Measurements from ENCODE around the gene SDK1.

Gene SDK1

DNA sequence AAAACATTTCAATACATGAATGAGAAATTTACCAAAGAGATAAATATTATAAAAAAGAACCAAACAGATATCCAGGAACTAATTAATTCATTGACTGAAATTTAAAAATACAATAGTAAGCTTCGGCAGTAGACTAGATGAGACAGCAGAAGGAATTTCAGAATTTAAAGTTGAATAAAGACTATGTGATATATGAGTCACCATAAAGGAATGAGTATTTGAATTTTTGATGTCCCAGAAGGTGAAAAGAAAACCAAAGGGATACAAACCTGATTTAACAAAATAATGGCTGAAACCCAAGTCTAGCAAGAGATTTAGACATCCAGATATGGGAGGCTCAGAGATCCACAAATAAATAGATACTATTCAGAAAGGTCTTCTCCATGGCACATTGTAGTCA, 757.1 kb downstream of the SDK1 start:
- no peak for DNase-seq

DNA sequence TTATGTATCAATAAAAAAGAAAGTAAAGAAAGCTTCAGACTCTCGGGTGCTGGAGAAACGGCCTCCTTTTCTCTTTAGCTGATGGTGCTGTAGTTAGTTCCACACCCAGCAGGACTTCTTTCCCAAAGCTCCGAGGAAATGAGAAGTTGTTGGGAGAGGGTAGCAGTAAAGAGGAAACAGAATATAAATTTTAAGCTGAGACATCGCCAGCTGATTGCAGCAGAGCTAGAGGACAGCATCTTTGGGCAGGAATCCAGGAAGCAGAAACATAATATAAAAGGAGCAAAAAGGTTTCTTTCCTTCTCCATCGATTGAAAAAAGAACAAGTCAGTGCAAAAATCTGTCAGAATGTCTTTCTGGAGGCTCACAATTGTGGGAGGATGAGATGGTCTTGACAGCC, 764.1 kb downstream of the SDK1 start:
- DNase-seq = no peak

DNA sequence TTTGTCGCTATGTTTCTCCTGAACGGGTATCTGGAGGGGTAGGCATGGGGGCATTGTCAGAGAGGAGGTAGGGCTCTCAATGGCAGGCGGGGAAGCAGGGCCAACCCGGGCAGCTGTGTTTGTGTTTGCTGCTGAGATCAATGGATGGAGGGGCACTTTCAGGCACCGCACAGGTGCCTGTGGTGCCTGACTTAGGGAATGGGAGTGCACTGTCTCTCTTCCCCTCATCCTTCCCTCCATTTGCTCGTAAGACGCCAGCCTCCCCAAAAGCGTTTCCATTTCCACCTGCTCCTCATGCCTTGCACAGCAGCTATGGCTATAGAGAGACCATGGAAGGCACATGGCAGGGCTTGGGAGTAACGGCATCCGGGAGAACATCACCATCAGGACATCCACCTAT, 765.2 kb downstream of the SDK1 start:
- no peak for DNase-seq

DNA sequence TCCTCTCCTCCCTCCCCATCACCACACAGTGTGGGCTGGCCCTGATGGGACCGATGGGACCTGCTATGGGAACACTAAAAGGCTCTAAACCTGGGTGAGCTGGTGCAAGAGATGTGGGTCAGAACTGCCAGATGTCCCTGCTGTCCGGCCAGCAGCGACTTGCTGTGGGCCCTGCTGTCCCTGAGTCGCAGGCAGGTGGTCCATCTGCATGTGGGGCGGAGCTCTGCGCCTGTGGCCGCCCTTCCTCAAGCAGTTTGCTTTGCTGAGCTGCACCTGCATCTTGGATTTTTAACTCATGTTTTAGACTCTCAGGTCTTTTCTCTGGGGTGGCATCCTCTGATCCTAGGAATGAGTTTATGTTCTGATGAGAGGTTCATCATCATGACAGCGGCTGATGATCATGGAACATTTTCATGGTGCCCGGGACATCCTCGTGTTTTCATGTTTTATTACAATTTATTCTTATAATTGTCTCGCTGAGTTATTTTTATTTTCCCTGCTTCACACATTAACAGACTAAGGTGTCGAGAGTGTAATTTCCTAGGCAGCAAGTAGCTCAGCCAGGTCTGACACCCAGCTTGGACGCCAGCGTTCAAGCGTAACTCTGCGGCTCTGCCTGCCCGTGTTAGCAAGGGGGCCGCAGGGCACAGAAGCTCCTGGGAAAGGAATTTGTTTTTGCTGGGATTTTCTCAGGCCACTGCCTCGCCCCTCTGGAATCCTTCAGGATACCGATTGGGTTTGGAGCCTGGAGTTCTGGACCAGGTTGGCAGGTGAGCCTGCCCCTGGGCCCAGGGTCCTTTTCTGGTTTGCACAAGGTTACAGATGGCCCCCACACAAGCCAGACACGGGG, 765.8 kb downstream of the SDK1 start:
- DNase-seq = no peak

DNA sequence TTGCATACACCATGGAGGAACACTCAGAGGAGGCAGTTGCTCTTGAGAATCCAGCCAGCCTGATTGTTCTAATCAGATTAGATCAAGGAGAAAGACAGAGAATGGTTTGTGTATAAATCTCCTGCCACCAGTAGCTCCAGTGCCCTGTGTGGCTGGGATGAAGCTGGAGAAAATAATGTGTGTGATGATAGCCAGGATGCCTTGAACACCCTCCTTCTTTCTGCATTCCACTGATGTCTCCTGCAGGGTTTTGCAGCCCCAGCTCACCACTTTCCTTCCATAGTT, 766.4 kb downstream of the SDK1 start:
- DNase-seq = no peak

DNA sequence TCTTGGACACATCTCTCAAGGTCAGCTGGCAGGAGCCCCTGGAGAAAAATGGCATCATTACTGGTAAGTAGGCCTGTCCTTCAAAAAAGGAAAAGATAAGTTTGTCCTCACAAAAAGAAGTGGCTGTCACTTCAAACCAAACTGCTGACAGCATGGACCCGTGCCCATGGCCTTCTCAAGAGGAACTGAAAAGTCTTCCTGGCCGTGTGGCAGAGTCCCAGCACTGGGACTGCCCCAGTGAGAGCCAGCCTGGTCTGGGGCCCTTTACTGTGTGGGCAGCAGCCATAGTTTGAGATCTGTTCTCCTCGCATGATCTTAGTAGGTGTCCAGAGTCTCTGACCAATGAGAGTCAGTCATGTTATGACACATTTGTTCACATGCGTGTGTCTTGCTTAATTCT, 766.8 kb downstream of the SDK1 start:
- no peak for DNase-seq

DNA sequence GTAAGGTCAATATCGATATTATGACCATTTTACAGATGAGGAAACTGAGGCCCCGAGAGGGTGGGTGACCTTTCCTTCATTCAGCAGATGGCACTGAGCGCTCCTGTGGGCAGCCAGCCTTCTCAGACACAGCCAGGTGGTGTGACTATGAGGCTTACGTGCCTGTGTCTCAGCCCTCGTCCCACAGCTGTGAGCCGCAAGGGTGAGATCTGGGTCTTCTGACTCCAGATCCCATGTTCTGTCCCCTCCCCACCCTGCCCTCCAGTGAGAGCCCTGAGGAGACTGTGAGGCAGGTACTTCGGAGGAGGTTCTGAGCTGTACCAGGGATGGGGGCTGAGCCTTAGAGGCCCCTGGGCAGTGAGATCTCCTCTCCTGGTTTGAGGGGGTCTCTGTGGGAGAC, 767.2 kb downstream of the SDK1 start:
- DNase-seq = no peak

DNA sequence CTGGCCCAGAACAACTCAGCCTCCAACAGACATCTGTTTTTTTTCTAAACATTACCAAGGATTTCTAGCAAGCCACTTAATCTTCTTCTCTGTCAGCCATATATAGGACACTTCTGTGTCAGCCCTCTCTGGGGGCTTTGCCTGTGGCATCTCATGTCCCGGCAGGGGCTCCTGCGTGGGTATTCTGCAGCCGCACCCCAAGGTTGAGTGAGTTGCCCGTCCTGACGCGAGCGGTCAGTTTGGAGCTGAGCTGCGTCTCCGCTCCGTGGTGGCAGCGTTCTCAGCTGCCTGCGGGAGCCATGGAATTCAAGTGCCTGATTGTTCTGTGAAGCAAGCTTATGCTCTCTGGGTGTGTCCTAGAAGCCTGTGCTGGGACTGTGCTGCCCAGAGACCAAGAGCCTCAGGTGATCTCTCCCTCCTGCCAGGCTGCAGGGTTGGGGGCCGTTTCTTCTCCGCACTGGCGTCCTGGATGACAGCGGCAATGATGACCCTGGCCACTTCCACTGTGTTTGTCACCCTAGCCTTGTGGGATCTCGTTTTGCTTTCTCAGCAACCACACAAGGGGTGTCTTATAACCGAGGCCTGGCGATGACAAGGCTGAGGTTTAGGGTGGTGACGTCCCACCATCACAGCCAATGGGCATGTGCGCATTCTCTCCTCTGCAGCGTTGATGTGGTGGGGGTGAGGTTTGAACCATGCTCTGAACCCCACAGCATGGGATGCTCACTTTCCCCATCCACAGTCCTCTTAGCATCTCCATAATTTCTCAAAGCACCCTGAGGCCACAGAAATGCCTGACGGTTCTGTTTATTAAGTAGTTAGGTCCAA, 768.4 kb downstream of the SDK1 start:
- DNase-seq = no peak

DNA sequence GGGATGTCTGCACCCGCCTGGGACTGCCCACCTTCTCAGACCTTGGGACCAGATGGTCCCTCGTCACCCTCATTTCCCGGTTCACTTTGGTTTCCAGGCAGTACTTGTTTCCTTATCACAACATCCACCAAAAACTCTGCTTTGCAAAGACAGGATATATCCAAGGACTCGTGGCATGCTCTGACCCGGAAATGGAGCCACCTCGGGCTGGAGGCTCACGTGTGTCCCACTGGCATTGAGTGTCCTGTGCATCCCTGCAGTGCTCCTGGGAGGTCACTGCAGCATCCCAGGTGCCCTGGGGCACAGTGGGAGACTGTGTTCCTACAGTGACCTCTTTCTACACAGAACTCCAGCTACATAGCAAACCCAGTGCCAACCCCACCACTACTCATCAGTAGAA, 769.2 kb downstream of the SDK1 start:
- DNase-seq = no peak

DNA sequence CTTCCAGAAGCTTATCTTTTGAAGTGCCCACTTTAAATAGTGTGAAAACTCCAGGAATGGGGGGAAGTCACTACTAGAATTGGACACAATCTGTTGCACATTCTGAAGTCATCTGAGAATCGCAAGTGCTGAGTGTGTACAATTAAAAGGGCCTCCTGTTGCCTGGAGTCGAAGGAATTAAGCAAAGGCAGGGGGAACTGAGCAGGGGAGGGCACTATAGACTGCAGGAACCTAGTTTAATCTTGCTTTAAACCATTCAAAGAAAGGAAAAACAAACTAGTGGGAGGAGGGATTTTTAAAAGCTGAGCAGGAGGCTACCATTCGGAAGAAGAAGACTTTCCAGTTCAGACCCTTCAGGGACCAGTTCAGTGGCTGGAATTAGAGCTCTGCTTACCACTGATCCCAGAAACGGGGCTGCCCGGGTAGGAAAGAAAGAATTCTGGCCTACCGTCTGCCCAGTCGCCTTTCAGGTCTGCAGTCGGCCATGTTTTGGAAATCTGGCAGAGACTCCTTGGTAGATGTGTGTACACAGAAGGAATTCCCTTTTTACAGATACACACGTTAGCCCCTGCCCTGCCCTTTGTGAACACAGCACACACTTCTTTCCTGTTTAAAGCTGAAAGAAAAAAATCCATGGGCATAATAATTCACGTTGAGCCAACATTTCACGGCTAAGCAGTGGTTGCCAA, 770.5 kb downstream of the SDK1 start:
- DNase-seq = no peak

DNA sequence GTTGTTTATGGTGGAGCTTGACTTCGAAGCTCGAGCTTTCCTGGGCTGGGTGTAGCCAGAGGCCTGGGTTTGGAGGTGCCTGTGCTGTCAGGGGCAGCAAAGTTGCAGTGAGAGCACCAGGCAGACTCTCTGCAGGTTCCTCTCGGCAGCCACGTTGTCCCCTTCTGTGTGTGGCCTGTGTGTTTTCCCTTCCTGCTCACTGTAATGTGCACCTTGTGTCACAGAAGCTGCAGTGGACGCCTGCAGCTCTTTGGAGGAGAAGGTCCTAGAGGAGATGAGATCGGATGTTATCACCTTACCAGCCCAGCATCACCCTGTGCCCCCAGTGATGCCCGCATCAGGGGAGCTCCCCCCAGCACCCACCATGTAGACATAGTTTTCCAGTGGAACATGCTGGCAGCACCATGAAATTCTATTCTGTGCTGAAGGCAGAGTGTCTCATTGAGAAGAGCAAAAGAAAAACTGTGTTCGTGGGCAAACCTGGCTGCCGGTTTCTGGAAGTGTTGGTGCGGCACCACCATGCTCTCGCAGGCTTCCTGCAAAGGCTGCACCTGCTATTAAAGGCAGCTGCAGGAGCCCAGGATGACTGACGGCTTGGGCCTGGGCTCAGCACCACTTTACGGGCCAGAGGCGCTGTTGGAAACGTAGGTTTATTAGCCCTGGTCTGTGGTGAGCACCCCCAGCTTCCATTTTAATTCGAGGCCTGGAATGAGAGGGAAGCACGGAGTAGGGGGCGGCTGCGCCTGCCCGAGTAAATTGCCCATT, 771.3 kb downstream of the SDK1 start:
- no peak for DNase-seq

DNA sequence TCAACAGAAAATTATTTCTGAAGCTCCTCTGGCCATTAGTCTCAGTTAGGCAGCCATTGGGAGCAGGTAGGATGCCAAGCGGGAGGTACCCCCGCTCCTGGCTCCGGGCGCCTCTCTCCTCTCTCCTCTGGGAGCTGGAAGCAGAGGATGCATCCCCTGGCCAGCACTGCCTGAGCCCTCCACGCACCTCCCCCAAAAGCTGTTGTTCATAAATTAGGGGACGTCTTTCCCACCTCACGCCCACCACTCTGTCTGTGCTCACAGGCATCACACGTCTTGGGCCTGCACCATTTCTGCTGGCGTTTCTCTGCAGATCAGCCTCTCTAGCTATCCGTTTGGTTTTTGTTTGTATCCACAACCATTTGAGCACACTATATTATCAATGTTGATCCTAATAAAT, 772.0 kb downstream of the SDK1 start:
- no peak for DNase-seq

DNA sequence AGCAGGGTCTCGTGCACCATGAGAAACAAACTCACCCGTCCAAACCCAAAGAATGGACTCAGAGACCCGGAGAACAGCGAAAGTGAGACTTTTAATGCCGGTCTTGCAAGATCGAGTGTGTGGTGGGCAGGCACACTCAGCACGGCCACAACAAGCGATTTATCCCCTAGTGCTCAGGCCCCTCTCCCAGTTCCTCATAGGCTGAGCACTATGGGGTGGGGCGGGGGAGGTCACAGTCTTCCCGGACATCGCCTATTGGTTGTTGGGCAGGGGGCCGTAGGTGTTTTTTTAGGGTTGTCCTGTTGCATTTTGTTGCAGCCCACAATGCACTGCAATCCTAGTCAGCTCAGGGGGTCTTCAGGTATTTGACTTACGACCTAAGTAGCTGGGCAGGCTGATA, 772.7 kb downstream of the SDK1 start:
- no peak for DNase-seq

DNA sequence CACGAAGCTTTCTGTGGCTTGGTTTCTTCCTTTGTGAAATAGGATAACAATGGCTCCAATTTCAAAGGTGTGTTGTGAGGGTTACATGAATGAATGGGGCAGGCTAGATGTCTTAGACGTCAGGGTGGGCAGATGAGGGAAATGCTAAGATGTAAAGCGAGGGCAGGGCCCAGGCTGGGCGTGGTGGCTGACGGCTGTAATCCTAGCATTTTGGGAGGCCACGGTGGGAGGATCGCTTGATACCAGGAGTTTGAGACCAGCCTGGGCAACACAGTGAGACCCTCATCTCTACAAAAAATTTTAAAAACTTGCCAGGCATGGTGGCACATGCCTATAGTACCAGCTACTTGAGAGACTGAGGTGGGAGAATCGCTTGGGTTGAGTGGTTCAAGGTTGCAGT, 773.4 kb downstream of the SDK1 start:
- no peak for DNase-seq

DNA sequence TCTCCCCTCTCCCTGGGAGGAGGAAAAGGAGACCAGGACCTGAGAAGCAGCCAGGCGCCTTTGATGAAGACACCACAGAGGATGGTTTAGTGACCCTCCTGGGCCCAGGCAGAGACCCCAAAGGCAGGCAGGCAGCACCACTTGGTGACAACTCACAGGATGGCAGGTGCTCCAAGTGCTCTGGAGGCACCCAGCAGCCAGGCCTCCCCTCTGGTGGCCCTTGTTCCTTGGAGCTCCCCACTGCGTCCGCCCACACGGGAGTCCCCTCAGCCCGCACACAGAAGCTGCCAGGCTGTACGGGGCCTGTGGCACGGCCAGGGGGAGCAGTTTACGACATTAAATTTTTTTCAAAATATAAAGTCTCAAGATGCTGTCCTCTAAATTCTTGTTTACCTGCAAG, 773.9 kb downstream of the SDK1 start:
- no peak for DNase-seq

DNA sequence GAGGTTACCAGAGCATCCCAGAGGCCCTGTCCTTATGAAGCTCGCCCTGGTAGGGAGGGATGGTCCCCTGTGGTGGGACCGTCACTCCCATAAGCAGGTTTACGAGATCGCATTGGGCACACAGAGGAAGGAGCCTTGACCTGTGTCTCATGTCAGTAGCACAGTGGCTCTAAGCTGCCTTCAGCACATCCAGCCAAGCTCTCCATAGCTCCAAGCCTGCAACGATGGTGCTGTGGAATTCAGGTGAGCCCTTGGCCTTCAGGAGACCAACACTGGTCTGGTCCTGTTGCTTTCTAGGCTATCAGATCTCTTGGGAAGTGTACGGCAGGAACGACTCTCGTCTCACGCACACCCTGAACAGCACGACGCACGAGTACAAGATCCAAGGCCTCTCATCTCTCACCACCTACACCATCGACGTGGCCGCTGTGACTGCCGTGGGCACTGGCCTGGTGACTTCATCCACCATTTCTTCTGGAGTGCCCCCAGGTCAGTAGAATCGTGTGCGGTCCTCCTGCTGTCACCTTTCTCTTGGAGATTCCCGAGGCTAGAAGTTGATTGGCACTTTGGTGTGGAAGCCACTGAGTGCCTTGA, 775.7 kb downstream of the SDK1 start:
- no peak for DNase-seq

DNA sequence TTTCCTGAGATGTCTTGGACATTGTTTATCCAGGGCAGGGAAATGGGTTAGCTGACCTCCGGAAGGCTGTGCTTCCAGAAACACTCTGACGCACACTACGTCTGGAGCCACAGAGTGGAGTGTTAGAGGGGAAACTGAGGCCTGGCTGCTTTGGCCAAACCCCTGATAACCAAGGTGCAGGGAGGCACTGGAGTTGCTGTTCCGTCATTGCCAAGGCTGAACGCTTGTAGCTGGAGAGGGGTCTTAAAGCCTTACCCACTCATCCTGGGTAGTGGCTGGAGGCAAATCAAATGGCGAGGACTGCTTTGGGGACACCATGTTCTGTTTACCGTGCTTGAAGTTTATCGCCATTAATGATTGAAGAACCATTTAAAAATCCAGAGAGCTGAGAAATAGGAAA, 776.9 kb downstream of the SDK1 start:
- no peak for DNase-seq

DNA sequence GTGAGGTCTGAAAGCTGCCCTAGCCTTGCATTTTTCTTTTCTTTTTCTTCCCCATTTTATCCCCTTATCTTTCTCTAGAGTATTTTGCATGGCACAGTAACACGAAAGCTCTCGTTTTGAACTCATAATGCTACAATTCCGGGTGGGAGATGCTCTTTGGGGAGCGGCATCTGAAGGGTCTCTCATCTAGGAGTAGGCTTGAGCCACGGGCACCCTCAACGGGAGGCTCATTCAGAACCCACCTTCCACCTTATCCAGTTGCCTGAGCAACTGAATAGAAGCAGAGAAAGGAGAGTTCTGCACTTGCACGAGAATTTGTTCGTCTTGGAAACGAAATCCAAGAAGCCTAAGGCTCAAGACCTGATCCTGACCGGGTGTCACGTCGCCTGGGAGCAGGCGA, 777.5 kb downstream of the SDK1 start:
- DNase-seq = no peak

DNA sequence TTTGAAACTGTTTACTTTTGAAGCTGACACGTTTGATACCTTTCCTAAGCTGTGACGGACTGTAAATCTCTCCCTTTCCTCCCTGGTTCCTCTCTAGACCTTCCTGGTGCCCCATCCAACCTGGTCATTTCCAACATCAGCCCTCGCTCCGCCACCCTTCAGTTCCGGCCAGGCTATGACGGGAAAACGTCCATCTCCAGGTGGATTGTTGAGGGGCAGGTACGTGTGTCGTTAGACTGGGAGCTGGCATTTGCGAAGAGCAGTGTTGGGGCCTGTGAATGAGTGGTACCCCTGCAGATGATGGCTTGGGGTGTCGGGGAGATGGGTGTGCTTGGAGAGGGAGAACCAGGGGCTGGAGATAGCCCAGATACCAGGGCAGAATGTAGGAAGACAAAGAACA, 778.3 kb downstream of the SDK1 start:
- DNase-seq = no peak

DNA sequence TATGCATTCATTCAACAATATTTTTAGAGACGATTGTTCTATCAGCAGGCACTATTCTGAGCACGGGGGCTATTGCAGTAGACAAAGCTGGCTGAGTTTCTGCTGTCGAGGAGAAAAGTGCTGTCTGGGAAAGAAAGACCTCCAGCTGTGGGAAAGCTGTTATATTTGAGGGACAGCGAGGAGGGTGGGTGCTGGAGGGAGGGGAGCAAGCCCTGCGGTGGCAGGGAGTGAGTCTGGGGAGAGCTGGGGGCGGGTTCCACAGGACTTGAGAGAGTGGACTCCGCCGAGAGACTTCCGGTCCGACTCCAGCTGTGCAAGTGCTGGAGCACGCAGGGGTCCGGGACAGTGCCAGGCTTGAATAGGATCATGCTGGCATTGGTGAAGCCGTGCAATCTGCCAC, 778.9 kb downstream of the SDK1 start:
- DNase-seq = no peak

DNA sequence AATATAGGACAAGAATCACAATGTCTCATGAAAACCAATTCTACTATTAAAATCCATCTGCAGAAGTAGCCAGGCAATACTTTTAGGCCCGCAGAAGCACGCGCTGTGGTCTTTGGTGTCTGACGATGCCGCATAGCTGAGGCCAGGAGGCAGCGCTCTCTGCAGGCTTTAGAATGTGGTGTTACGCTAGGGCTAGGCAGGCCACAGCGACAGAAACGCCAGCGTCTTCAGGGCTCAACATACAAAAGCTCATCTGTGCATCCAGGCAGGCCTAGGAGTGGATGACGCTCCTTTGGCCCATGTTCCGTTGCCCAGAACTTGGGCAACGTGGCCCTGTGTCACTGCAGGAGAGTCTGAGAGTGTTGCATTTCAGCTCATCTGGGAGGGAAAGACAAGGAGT, 779.9 kb downstream of the SDK1 start:
- DNase-seq = no peak

DNA sequence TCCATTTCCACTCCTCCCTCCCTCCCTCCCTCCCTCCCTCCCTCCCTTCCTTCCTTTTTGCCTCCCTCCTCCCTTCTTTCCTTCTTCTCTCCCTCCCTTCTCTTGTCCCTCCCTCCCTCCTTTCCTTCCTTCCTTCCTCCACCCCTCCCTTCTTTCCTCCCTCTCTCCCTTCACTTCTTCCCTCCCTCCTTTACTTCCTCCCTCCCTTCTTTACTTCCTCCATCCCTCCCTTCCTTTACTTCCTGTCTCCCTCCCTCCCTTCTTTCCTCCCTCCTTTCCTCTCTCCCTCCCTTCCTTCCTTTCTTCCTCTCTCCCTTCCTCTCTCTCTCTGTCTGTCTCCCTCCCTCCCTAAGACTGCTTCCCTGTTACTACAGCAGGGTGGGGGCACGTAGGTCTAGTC, 782.5 kb downstream of the SDK1 start:
- DNase-seq = no peak

DNA sequence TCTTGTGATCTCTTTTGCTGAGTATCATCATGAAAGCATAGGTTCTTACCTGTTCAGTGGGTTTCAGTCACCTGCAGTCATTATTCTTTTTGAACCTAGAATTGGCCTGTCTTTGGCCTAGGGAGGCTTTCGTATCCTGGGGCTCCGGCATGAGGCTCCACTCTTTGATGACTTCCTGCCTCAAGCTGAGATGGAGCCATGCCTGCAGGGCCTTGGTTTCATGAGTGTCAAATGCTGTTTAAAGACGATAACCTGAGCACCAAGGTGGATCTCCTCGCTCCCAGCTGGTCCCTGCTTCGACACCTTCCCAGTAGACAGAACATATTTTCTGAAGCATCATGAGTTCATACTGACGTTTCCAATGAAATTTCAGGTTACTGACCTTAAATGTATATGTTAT, 783.2 kb downstream of the SDK1 start:
- no peak for DNase-seq

All from C1 segment of cervical spinal cord (tissue), 14 donors.